Testis (tissue), 2 donors: ENCODE measurements around the gene RUVBL1.

Experiments used
- CTCF ChIP-seq, 3 experiments: fragments of 450-650 bp in 2 of 3; fragments of 200-600 bp in 1 of 3; sonication (generic) in 1 of 3; IDR thresholded peaks; one replicate each; pipeline ENCODE4 v1.5.1; 2016 to 2019; ENCODE audit warnings: antibody characterized with exemption in 3 of 3, mild to moderate bottlenecking in 2 of 3, moderate library complexity in 1 of 3
- POLR2A ChIP-seq: fragments of 450-650 bp; IDR thresholded peaks from one replicate; pipeline ENCODE4 v1.6.1; 2017; ENCODE audit warnings: antibody characterized with exemption, mild to moderate bottlenecking, moderate library complexity

GRCh38 chr3:128170866-128171516, 47.4 kb upstream of the RUVBL1 start:
- TF ChIP-seq POLR2A (no peak), CTCF (IDR thresholded peaks at IDR 0.05) (peak; percentile 66 to 77 (median 73))
